SK-N-SH (cell line): Measurements from ENCODE around the gene PTX3.

Source experiments
- EP300 ChIP-seq, 2 experiments: IDR thresholded peaks; 2 replicates each; pipeline versions ENCODE4 v1.4.0 to v1.6.1; 2012; ENCODE audit warnings: borderline replicate concordance in 1 of 2, low read depth in 1 of 2, low read length in 1 of 2
- FOXM1 ChIP-seq: IDR thresholded peaks from 2 replicates; pipeline ENCODE4 v1.4.0; 2012; ENCODE audit warnings: low read depth, mild to moderate bottlenecking
- GABPA ChIP-seq: IDR thresholded peaks from 2 replicates; pipeline ENCODE4 v1.4.0; 2012; ENCODE audit warnings: low read depth, mild to moderate bottlenecking
- GATA2 ChIP-seq: sonication (generic); formaldehyde crosslinking; IDR thresholded peaks from 2 replicates; pipeline ENCODE4 v1.5.0; 2020; ENCODE audit warnings: mild to moderate bottlenecking, missing genetic modification reagents
- MEF2A ChIP-seq: IDR thresholded peaks from 2 replicates; pipeline ENCODE4 v1.4.0; 2012; ENCODE audit warnings: low read depth, borderline replicate concordance
- POLR2AphosphoS5 ChIP-seq: IDR thresholded peaks from 2 replicates; pipeline ENCODE4 v1.6.1; 2012; ENCODE audit warnings: low read depth, low read length
- RAD21 ChIP-seq: IDR thresholded peaks from 2 replicates; pipeline ENCODE4 v1.6.1; 2012; ENCODE audit warnings: mild to moderate bottlenecking, low read length
- RXRA ChIP-seq: IDR thresholded peaks from 2 replicates; pipeline ENCODE4 v1.4.0; 2012; ENCODE audit warnings: low read depth, mild to moderate bottlenecking, borderline replicate concordance
- SIN3A ChIP-seq: IDR thresholded peaks from 2 replicates; pipeline ENCODE4 v1.6.1; 2012; ENCODE audit warnings: low read depth, mild to moderate bottlenecking, low read length, moderate library complexity, borderline replicate concordance
- SMC3 ChIP-seq: IDR thresholded peaks from 2 replicates; pipeline ENCODE4 v1.6.1; 2012; ENCODE audit warnings: low read depth, low read length, improper control_type of control experiment
- TAF1 ChIP-seq: IDR thresholded peaks from 2 replicates; pipeline ENCODE4 v1.6.1; 2012; ENCODE audit warnings: low read depth, mild to moderate bottlenecking, low read length, moderate library complexity, borderline replicate concordance
- YY1 ChIP-seq: IDR thresholded peaks from 2 replicates; pipeline ENCODE4 v1.4.0; 2012; ENCODE audit warnings: low read depth, mild to moderate bottlenecking
- TF ChIP-seq, protein P1 (sequence below): fragments of 200-600 bp; sonication (generic); IDR thresholded peaks from 2 replicates; pipeline ENCODE4 v1.6.1; 2017; ENCODE audit warnings: antibody characterized with exemption, mild to moderate bottlenecking, moderate library complexity
- TF ChIP-seq, protein P2 (sequence below): IDR thresholded peaks from 2 replicates; pipeline ENCODE4 v1.4.0; 2012; ENCODE audit warnings: low read depth

DNA sequence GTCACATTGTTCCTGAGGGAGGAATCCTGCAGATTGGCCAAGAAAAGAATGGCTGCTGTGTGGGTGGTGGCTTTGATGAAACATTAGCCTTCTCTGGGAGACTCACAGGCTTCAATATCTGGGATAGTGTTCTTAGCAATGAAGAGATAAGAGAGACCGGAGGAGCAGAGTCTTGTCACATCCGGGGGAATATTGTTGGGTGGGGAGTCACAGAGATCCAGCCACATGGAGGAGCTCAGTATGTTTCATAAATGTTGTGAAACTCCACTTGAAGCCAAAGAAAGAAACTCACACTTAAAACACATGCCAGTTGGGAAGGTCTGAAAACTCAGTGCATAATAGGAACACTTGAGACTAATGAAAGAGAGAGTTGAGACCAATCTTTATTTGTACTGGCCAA is 6.1 kb downstream of the PTX3 start:
- TF ChIP-seq SMC3 (no peak), SIN3A (no peak), POLR2AphosphoS5 (no peak), YY1 (no peak), GATA2 (CRISPR knock-in tag) (no peak), TAF1 (no peak), EP300 (IDR thresholded peaks at IDR 0.05; ENCODE audit: borderline replicate concordance in 1 of 2, low read depth in 1 of 2, low read length in 1 of 2) (no peak), RAD21 (no peak), GABPA (no peak), RXRA (no peak), MEF2A (no peak), FOXM1 (no peak)
- TF ChIP-seq, protein P1, sequence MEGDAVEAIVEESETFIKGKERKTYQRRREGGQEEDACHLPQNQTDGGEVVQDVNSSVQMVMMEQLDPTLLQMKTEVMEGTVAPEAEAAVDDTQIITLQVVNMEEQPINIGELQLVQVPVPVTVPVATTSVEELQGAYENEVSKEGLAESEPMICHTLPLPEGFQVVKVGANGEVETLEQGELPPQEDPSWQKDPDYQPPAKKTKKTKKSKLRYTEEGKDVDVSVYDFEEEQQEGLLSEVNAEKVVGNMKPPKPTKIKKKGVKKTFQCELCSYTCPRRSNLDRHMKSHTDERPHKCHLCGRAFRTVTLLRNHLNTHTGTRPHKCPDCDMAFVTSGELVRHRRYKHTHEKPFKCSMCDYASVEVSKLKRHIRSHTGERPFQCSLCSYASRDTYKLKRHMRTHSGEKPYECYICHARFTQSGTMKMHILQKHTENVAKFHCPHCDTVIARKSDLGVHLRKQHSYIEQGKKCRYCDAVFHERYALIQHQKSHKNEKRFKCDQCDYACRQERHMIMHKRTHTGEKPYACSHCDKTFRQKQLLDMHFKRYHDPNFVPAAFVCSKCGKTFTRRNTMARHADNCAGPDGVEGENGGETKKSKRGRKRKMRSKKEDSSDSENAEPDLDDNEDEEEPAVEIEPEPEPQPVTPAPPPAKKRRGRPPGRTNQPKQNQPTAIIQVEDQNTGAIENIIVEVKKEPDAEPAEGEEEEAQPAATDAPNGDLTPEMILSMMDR, result no peak
- TF ChIP-seq, protein P2, sequence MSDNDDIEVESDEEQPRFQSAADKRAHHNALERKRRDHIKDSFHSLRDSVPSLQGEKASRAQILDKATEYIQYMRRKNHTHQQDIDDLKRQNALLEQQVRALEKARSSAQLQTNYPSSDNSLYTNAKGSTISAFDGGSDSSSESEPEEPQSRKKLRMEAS, result no peak
